ENCODE results near the gene HHAT.

HHAT gene

DNA sequence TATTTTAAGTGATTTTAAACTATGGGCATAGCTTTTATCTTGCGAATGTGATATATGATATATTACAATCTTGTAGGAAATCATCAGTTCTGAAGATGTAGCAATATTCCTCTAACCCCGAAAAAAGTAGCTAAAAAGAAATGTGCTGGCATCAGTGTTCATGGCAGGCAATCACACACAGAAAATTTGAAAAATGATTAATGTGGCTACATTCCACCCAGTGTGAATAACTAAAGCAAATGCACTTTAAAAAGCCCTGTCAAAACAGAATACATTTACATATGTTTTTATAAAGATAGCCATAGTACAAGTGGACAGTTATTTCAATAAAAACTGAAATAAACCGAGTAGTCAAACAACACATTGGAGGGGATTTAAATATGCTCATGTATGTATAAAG lies 260.2 kb downstream of the HHAT start:
- Histone ChIP-seq H3K27me3 (ENCODE audit: control insufficient read depth in 3 of 3, insufficient read depth in 3 of 3, low read depth in 1 of 3, low read length in 3 of 3) (no peaks in the 10 kb centered on the region), H3K14ac (ENCODE audit: low read length) (no peak overlapping the region), H2BK12ac (ENCODE audit: low read length) (no peak overlapping the region), H3K4me3 (ENCODE audit: low read length in 2 of 2) (no peak overlapping the region), H3K4me1 (ENCODE audit: control insufficient read depth in 2 of 2, insufficient read depth in 1 of 2, low read depth in 1 of 2, low read length in 2 of 2) (peaks cover 2 to 5% of the 10 kb centered on the region in 2 donors), H3K4me2 (ENCODE audit: insufficient read depth, low read length, poor library complexity, severe bottlenecking) (no peak overlapping the region), H2BK5ac (ENCODE audit: low read length) (no peak overlapping the region), H4K91ac (ENCODE audit: low read depth, low read length, poor library complexity) (no peak overlapping the region), H3K18ac (ENCODE audit: low read length) (no peak overlapping the region), H3K4ac (ENCODE audit: low read length) (no peak overlapping the region), H4K8ac (ENCODE audit: low read depth, low read length) (no peak overlapping the region), H3K79me1 (ENCODE audit: low read depth, low read length) (no peaks in the 10 kb centered on the region), H2AK5ac (ENCODE audit: low read depth, low read length) (no peak overlapping the region), H3K27ac (replicated peaks; ENCODE audit: low read length) (no peak overlapping the region), H2BK15ac (ENCODE audit: low read length) (no peak overlapping the region), H3K23ac (ENCODE audit: low read depth, low read length, poor library complexity) (no peak overlapping the region), H3K36me3 (replicated peaks in 1 of 2; ENCODE audit: control insufficient read depth in 2 of 2, insufficient read depth in 2 of 2, low read length in 2 of 2) (no peaks in the 10 kb centered on the region), H2AFZ (ENCODE audit: low read length) (no peak overlapping the region), H3K9me3 (replicated peaks in 1 of 2; ENCODE audit: control insufficient read depth in 2 of 2, insufficient read depth in 1 of 2, low read depth in 1 of 2, low read length in 2 of 2) (peaks cover 0 to 12% of the 10 kb centered on the region in 2 donors), H2BK120ac (ENCODE audit: low read depth, low read length) (no peak overlapping the region), H3K9ac (ENCODE audit: low read depth, low read length, poor library complexity) (no peak overlapping the region)
- no CpG with 5 or more reads among the region's 3 CpGs for WGBS, 2 donors (ENCODE audit: extremely low coverage in 2 of 2, insufficient read length in 2 of 2, insufficient replicate concordance in 1 of 2)
- DNase-seq (ENCODE audit: low spot score) = no peak

DNA sequence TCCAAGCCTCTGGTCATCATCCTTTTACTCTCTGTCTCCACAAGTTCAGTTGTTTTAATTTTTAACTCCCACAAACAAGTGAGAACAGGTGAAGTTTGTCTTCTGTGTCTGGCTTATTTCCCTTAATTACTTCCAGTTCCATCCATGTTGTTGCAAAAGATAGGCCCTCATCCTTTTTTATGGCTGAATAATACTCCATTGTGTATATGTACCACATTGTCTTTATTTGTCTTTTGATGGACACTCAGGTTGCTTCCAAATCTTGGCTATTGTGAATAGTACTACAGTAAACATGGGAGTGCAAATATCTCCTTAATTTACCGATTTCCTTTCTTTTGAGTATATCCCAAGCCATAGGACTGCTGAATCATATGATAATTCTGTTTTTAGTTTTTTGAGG lies 262.5 kb downstream of the HHAT start:
- Histone ChIP-seq H2BK120ac (ENCODE audit: low read depth, low read length) (no peak overlapping the region), H3K36me3 (replicated peaks in 1 of 2; ENCODE audit: control insufficient read depth in 2 of 2, insufficient read depth in 2 of 2, low read length in 2 of 2) (no peaks in the 10 kb centered on the region), H4K8ac (ENCODE audit: low read depth, low read length) (no peak overlapping the region), H3K27me3 (ENCODE audit: control insufficient read depth in 3 of 3, insufficient read depth in 3 of 3, low read depth in 1 of 3, low read length in 3 of 3) (no peaks in the 10 kb centered on the region), H3K23ac (ENCODE audit: low read depth, low read length, poor library complexity) (no peak overlapping the region), H3K4me1 (ENCODE audit: control insufficient read depth in 2 of 2, insufficient read depth in 1 of 2, low read depth in 1 of 2, low read length in 2 of 2) (peaks cover 0 to 5% of the 10 kb centered on the region in 2 donors), H3K79me1 (ENCODE audit: low read depth, low read length) (no peaks in the 10 kb centered on the region), H3K9me3 (replicated peaks in 1 of 2; ENCODE audit: control insufficient read depth in 2 of 2, insufficient read depth in 1 of 2, low read depth in 1 of 2, low read length in 2 of 2) (peaks cover 0 to 12% of the 10 kb centered on the region in 2 donors), H4K91ac (ENCODE audit: low read depth, low read length, poor library complexity) (no peak overlapping the region), H3K4ac (ENCODE audit: low read length) (no peak overlapping the region), H2BK12ac (ENCODE audit: low read length) (no peak overlapping the region), H3K18ac (ENCODE audit: low read length) (no peak overlapping the region), H3K9ac (ENCODE audit: low read depth, low read length, poor library complexity) (no peak overlapping the region), H3K14ac (ENCODE audit: low read length) (no peak overlapping the region), H2BK5ac (ENCODE audit: low read length) (no peak overlapping the region), H3K4me3 (ENCODE audit: low read length in 2 of 2) (no peak overlapping the region), H3K27ac (replicated peaks; ENCODE audit: low read length) (no peak overlapping the region), H3K4me2 (ENCODE audit: insufficient read depth, low read length, poor library complexity, severe bottlenecking) (no peak overlapping the region), H2AK5ac (ENCODE audit: low read depth, low read length) (no peak overlapping the region), H2AFZ (ENCODE audit: low read length) (no peak overlapping the region), H2BK15ac (ENCODE audit: low read length) (no peak overlapping the region)
- no CpG with 5 or more reads among the region's 1 CpG for WGBS, 2 donors (ENCODE audit: extremely low coverage in 2 of 2, insufficient read length in 2 of 2, insufficient replicate concordance in 1 of 2)
- DNase-seq (ENCODE audit: low spot score) = no peak

- no peaks in the 10 kb centered on the region for H3K36me3 ChIP-seq (replicated peaks in 1 of 2; ENCODE audit: control insufficient read depth in 2 of 2, insufficient read depth in 2 of 2, low read length in 2 of 2)
- H3K79me1 ChIP-seq (ENCODE audit: low read depth, low read length) = no peaks in the 10 kb centered on the region
- H3K4me1 ChIP-seq (ENCODE audit: control insufficient read depth in 2 of 2, insufficient read depth in 1 of 2, low read depth in 1 of 2, low read length in 2 of 2) = peaks cover 3 to 5% of the 10 kb centered on the region in 2 donors
- no peak for DNase-seq (ENCODE audit: low spot score)
- no peak overlapping the region for H3K9ac ChIP-seq (ENCODE audit: low read depth, low read length, poor library complexity)
- H3K14ac ChIP-seq (ENCODE audit: low read length) = no peak overlapping the region
- H3K27me3 ChIP-seq (ENCODE audit: control insufficient read depth in 3 of 3, insufficient read depth in 3 of 3, low read depth in 1 of 3, low read length in 3 of 3) = no peaks in the 10 kb centered on the region
- no peak overlapping the region for H2AK5ac ChIP-seq (ENCODE audit: low read depth, low read length)
- H3K9me3 ChIP-seq (replicated peaks in 1 of 2; ENCODE audit: control insufficient read depth in 2 of 2, insufficient read depth in 1 of 2, low read depth in 1 of 2, low read length in 2 of 2) = peaks cover 0 to 6% of the 10 kb centered on the region in 2 donors
- H2BK120ac ChIP-seq (ENCODE audit: low read depth, low read length) = no peak overlapping the region
- H2BK15ac ChIP-seq (ENCODE audit: low read length) = no peak overlapping the region
- no peak overlapping the region for H2BK5ac ChIP-seq (ENCODE audit: low read length)
- no peak overlapping the region for H3K4ac ChIP-seq (ENCODE audit: low read length)
- no peak overlapping the region for H3K18ac ChIP-seq (ENCODE audit: low read length)
- no peak overlapping the region for H4K8ac ChIP-seq (ENCODE audit: low read depth, low read length)
- no peak overlapping the region for H3K4me3 ChIP-seq (ENCODE audit: low read length in 2 of 2)
- no peak overlapping the region for H2AFZ ChIP-seq (ENCODE audit: low read length)
- H3K23ac ChIP-seq (ENCODE audit: low read depth, low read length, poor library complexity) = no peak overlapping the region
- H2BK12ac ChIP-seq (ENCODE audit: low read length) = no peak overlapping the region
- H3K4me2 ChIP-seq (ENCODE audit: insufficient read depth, low read length, poor library complexity, severe bottlenecking) = no peak overlapping the region
- no peak overlapping the region for H4K91ac ChIP-seq (ENCODE audit: low read depth, low read length, poor library complexity)
- no peak overlapping the region for H3K27ac ChIP-seq (replicated peaks; ENCODE audit: low read length)
- no CpG with 5 or more reads among the region's 3 CpGs for WGBS, 2 donors (ENCODE audit: extremely low coverage in 2 of 2, insufficient read length in 2 of 2, insufficient replicate concordance in 1 of 2)
These were observed 265.9 kb downstream of the HHAT start for GRCh38 chr1:210594605-210595004.

DNA sequence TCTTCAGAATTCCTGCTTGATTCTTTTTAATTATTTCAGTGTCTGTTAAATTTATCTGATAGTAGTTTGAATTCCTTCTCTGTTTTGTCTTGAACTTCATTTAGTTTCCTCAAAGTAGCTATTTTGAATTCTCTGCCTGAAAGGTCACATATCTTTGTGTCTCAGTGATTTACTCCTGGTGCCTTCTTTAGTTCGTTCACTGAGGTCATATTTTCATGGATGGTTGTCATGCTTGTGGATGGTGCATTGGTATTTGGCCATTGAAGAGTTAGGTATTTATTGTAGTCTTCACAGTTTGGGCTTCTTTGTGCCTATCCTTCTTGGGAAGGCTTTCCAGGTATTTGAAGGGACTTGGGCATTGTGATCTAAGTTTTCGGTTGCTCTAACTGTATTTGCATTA lies 267.9 kb downstream of the HHAT start:
- H3K4me2 ChIP-seq (ENCODE audit: insufficient read depth, low read length, poor library complexity, severe bottlenecking) = no peak overlapping the region
- H3K4me1 ChIP-seq (ENCODE audit: control insufficient read depth in 2 of 2, insufficient read depth in 1 of 2, low read depth in 1 of 2, low read length in 2 of 2) = peaks cover 6 to 9% of the 10 kb centered on the region in 2 donors
- no peak overlapping the region for H2AFZ ChIP-seq (ENCODE audit: low read length)
- H3K79me1 ChIP-seq (ENCODE audit: low read depth, low read length) = no peaks in the 10 kb centered on the region
- no peaks in the 10 kb centered on the region for H3K36me3 ChIP-seq (replicated peaks in 1 of 2; ENCODE audit: control insufficient read depth in 2 of 2, insufficient read depth in 2 of 2, low read length in 2 of 2)
- no peak overlapping the region for H3K14ac ChIP-seq (ENCODE audit: low read length)
- no peak for DNase-seq (ENCODE audit: low spot score)
- no peak overlapping the region for H2BK12ac ChIP-seq (ENCODE audit: low read length)
- H4K8ac ChIP-seq (ENCODE audit: low read depth, low read length) = no peak overlapping the region
- H3K4ac ChIP-seq (ENCODE audit: low read length) = no peak overlapping the region
- no peak overlapping the region for H2BK5ac ChIP-seq (ENCODE audit: low read length)
- no peak overlapping the region for H2AK5ac ChIP-seq (ENCODE audit: low read depth, low read length)
- no peak overlapping the region for H3K9ac ChIP-seq (ENCODE audit: low read depth, low read length, poor library complexity)
- H3K18ac ChIP-seq (ENCODE audit: low read length) = no peak overlapping the region
- H2BK120ac ChIP-seq (ENCODE audit: low read depth, low read length) = no peak overlapping the region
- no peaks in the 10 kb centered on the region for H3K9me3 ChIP-seq (replicated peaks in 1 of 2; ENCODE audit: control insufficient read depth in 2 of 2, insufficient read depth in 1 of 2, low read depth in 1 of 2, low read length in 2 of 2)
- H2BK15ac ChIP-seq (ENCODE audit: low read length) = no peak overlapping the region
- no peak overlapping the region for H4K91ac ChIP-seq (ENCODE audit: low read depth, low read length, poor library complexity)
- WGBS, 2 donors (ENCODE audit: extremely low coverage in 2 of 2, insufficient read length in 2 of 2, insufficient replicate concordance in 1 of 2) = no CpG with 5 or more reads among the region's 2 CpGs
- H3K27me3 ChIP-seq (ENCODE audit: control insufficient read depth in 3 of 3, insufficient read depth in 3 of 3, low read depth in 1 of 3, low read length in 3 of 3) = no peaks in the 10 kb centered on the region
- H3K4me3 ChIP-seq (ENCODE audit: low read length in 2 of 2) = no peak overlapping the region
- H3K27ac ChIP-seq (replicated peaks; ENCODE audit: low read length) = no peak overlapping the region
- no peak overlapping the region for H3K23ac ChIP-seq (ENCODE audit: low read depth, low read length, poor library complexity)
